Neural cell (in vitro differentiated cells): ENCODE measurements around the gene SLC6A8. TPM values are rescaled to one million over a fixed set of nuclear protein-coding genes. Genes with fewer than 3 reads are reported as not detected.

Experiments
- H2AFZ ChIP-seq: fragments of 200-600, 300-800 bp; sonication (generic), shearing (Covaris generic); 2 replicates; pipeline ENCODE4 v1.6.0; 2014; ENCODE audit warnings: low read depth, mild to moderate bottlenecking, antibody characterized with exemption, low read length, moderate library complexity
- H3F3A ChIP-seq: fragments of 200-600 bp; shearing (Covaris generic); 2 replicates; pipeline ENCODE4 v1.6.1; 2016; ENCODE audit warnings: mild to moderate bottlenecking, moderate library complexity, mixed read lengths, antibody characterized with exemption, low read length; ENCODE audit not compliant: insufficient read depth, poor library complexity, severe bottlenecking
- H3K27ac ChIP-seq: fragments of 200-600, 300-800 bp; sonication (generic), shearing (Covaris generic); 2 replicates; pipeline ENCODE4 v1.5.1; 2014; ENCODE audit warnings: mild to moderate bottlenecking, low read length, moderate library complexity
- H3K27me3 ChIP-seq: fragments of 300-800, 200-600 bp; sonication (generic), shearing (Covaris generic); 2 replicates; pipeline ENCODE4 v1.6.0; 2014; ENCODE audit warnings: mild to moderate bottlenecking, low read depth, low read length, moderate library complexity; ENCODE audit not compliant: insufficient read depth
- H3K36me3 ChIP-seq: fragments of 300-800, 200-600 bp; sonication (generic), shearing (Covaris generic); 2 replicates; pipeline ENCODE4 v1.5.1; 2014; ENCODE audit warnings: mild to moderate bottlenecking, antibody characterized with exemption, low read length, moderate library complexity; ENCODE audit not compliant: insufficient read depth
- H3K4me2 ChIP-seq: fragments of 300-800, 200-600 bp; sonication (generic), shearing (Covaris generic); 2 replicates; pipeline ENCODE4 v1.6.0; 2014; ENCODE audit warnings: mild to moderate bottlenecking, low read length
- H3K4me3 ChIP-seq: fragments of 300-800, 200-600 bp; sonication (generic), shearing (Covaris generic); 2 replicates; pipeline ENCODE4 v1.5.1; 2014; ENCODE audit warnings: mild to moderate bottlenecking, low read length, moderate library complexity
- H3K79me2 ChIP-seq: fragments of 200-600 bp; shearing (Covaris generic); replicated peaks from 2 replicates; pipeline ENCODE4 v1.6.0; 2014; ENCODE audit warnings: mild to moderate bottlenecking, low read length, moderate library complexity; ENCODE audit not compliant: insufficient read depth
- H3K9ac ChIP-seq: fragments of 300-800, 200-600 bp; sonication (generic), shearing (Covaris generic); 2 replicates; pipeline ENCODE4 v1.6.1; 2016; ENCODE audit warnings: mild to moderate bottlenecking, low read length, mixed read lengths
- H3K9me2 ChIP-seq: fragments of 200-600 bp; shearing (Covaris generic); 2 replicates; pipeline ENCODE4 v1.6.1; 2016; ENCODE audit warnings: mild to moderate bottlenecking, low read length, mixed read lengths; ENCODE audit not compliant: insufficient read depth
- H3K9me3 ChIP-seq: fragments of 200-600, 300-800 bp; sonication (generic), shearing (Covaris generic); 2 replicates; pipeline ENCODE4 v1.6.1; 2016; ENCODE audit warnings: mild to moderate bottlenecking, mixed run types, low read length, moderate library complexity, mixed read lengths
- H4K20me1 ChIP-seq: fragments of 200-600 bp; shearing (Covaris generic); 2 replicates; pipeline ENCODE4 v1.6.1; 2016; ENCODE audit warnings: mild to moderate bottlenecking, mixed run types; ENCODE audit not compliant: insufficient read depth
- EP300 ChIP-seq: fragments of 450-650 bp; conservative IDR thresholded peaks from 2 replicates; pipeline ENCODE4 v1.6.1; 2014; ENCODE audit warnings: antibody characterized with exemption, mild to moderate bottlenecking, moderate library complexity; ENCODE audit not compliant: poor library complexity, severe bottlenecking
- EZH2 ChIP-seq: fragments of 200-600, 300-800 bp; shearing (Covaris generic), sonication (generic); IDR thresholded peaks from 2 replicates; pipeline ENCODE4 v1.6.1; 2014; ENCODE audit warnings: antibody characterized with exemption, low read length, borderline replicate concordance, mild to moderate bottlenecking; ENCODE audit not compliant: insufficient read depth, poor library complexity, severe bottlenecking
- MXI1 ChIP-seq: fragments of 450-650 bp; conservative IDR thresholded peaks from 2 replicates; pipeline ENCODE4 v1.6.1; 2014; ENCODE audit warnings: antibody characterized with exemption, mild to moderate bottlenecking; ENCODE audit not compliant: poor library complexity, severe bottlenecking
- POLR2AphosphoS5 ChIP-seq: IDR thresholded peaks from 2 replicates; pipeline ENCODE4 v1.6.1; 2012
- RAD21 ChIP-seq: fragments of 450-650 bp; conservative IDR thresholded peaks from 2 replicates; pipeline ENCODE4 v1.6.1; 2014; ENCODE audit warnings: antibody characterized with exemption, mild to moderate bottlenecking, moderate library complexity
- SMC3 ChIP-seq: fragments of 450-650 bp; conservative IDR thresholded peaks from 2 replicates; pipeline ENCODE4 v1.6.1; 2014; ENCODE audit warnings: antibody characterized with exemption, mild to moderate bottlenecking, moderate library complexity; ENCODE audit not compliant: poor library complexity
- TAF1 ChIP-seq: IDR thresholded peaks from 2 replicates; pipeline ENCODE4 v1.6.1; 2012; ENCODE audit warnings: low read depth
- polyA plus RNA-seq: library from polyadenylated mRNA; depleted of rRNA; stranded (reverse); fragments of >200 nt; gene quantifications from 2 replicates; pipeline ENCODE4 v1.2.3, GENCODE V29; 2014
- TF ChIP-seq, protein P1 (sequence below): IDR thresholded peaks from 2 replicates; pipeline ENCODE4 v1.6.1; 2012; ENCODE audit warnings: borderline replicate concordance
- TF ChIP-seq, protein P2 (sequence below): fragments of 450-650 bp; IDR thresholded peaks from 2 replicates; pipeline ENCODE4 v1.5.1; 2014; ENCODE audit warnings: antibody characterized with exemption, mild to moderate bottlenecking, moderate library complexity; ENCODE audit not compliant: poor library complexity, severe bottlenecking

The SLC6A8 gene
- polyA plus RNA-seq, 1 donor from 2014 or later: 36.4 TPM

DNA sequence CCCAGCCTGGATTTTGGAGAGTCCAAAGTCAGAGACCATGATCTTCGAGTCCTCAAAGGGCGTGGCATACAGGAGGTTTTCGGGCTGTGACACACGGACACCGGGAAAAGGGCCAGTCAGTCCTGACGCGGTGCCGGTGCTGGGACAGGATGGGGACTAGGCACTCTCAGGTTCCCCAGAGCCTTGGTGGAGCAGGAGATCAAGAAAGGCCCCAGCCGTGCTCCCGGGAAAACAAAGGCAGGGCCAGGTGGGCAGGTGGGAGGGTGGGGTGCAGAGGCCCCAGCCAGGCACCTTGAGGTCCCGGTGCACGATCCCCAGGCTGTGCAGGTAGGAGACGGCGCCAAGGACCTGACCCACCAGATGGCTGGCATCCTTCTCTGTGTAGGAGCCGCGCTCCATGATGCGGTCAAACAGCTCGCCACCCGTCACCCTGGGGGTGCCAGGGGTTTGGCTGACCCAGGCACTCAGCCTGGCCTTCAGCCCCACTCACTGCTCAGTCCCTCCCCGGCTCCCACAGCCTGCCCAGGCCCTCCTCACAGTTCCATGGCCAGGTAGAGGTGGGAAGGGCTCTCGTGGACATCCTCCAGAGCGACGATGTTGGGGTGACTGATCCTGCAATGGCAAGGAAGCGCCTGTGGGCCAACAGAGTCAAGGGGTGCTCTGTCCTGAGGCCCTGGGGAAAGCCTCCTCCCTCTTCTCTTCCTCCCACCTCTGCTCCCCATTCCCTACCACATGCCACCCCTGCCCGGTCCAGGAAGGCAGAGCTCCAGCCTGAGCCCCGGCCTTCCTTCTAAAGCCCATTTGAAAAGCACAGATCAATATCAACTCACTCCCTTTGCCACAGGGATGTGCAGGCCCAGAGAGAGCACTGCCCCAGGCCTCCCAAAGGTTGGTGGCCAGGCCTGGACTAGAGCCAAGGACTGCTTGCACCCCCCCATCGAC lies 15.9 kb upstream of the SLC6A8 start:
- Histone ChIP-seq H3K27me3 (no peaks in the 10 kb centered on the region), H3K9me3 (no peaks in the 10 kb centered on the region), H2AFZ (no peak overlapping the region), H4K20me1 (no peaks in the 10 kb centered on the region), H3K36me3 (no peaks in the 10 kb centered on the region), H3K79me2 (no peaks in the 10 kb centered on the region), H3K4me3 (no peak overlapping the region), H3F3A (no peaks in the 10 kb centered on the region), H3K4me2 (no peak overlapping the region), H3K27ac (no peak overlapping the region), H3K9me2 (no peaks in the 10 kb centered on the region), H3K9ac (no peak overlapping the region)
- TF ChIP-seq RAD21 (no peak), POLR2AphosphoS5 (no peak), MXI1 (no peak), SMC3 (no peak), TAF1 (no peak), EP300 (no peak), EZH2 (no peak)
- TF ChIP-seq, protein P1, sequence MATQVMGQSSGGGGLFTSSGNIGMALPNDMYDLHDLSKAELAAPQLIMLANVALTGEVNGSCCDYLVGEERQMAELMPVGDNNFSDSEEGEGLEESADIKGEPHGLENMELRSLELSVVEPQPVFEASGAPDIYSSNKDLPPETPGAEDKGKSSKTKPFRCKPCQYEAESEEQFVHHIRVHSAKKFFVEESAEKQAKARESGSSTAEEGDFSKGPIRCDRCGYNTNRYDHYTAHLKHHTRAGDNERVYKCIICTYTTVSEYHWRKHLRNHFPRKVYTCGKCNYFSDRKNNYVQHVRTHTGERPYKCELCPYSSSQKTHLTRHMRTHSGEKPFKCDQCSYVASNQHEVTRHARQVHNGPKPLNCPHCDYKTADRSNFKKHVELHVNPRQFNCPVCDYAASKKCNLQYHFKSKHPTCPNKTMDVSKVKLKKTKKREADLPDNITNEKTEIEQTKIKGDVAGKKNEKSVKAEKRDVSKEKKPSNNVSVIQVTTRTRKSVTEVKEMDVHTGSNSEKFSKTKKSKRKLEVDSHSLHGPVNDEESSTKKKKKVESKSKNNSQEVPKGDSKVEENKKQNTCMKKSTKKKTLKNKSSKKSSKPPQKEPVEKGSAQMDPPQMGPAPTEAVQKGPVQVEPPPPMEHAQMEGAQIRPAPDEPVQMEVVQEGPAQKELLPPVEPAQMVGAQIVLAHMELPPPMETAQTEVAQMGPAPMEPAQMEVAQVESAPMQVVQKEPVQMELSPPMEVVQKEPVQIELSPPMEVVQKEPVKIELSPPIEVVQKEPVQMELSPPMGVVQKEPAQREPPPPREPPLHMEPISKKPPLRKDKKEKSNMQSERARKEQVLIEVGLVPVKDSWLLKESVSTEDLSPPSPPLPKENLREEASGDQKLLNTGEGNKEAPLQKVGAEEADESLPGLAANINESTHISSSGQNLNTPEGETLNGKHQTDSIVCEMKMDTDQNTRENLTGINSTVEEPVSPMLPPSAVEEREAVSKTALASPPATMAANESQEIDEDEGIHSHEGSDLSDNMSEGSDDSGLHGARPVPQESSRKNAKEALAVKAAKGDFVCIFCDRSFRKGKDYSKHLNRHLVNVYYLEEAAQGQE: no peak
- TF ChIP-seq, protein P2, sequence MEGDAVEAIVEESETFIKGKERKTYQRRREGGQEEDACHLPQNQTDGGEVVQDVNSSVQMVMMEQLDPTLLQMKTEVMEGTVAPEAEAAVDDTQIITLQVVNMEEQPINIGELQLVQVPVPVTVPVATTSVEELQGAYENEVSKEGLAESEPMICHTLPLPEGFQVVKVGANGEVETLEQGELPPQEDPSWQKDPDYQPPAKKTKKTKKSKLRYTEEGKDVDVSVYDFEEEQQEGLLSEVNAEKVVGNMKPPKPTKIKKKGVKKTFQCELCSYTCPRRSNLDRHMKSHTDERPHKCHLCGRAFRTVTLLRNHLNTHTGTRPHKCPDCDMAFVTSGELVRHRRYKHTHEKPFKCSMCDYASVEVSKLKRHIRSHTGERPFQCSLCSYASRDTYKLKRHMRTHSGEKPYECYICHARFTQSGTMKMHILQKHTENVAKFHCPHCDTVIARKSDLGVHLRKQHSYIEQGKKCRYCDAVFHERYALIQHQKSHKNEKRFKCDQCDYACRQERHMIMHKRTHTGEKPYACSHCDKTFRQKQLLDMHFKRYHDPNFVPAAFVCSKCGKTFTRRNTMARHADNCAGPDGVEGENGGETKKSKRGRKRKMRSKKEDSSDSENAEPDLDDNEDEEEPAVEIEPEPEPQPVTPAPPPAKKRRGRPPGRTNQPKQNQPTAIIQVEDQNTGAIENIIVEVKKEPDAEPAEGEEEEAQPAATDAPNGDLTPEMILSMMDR: no peak

DNA sequence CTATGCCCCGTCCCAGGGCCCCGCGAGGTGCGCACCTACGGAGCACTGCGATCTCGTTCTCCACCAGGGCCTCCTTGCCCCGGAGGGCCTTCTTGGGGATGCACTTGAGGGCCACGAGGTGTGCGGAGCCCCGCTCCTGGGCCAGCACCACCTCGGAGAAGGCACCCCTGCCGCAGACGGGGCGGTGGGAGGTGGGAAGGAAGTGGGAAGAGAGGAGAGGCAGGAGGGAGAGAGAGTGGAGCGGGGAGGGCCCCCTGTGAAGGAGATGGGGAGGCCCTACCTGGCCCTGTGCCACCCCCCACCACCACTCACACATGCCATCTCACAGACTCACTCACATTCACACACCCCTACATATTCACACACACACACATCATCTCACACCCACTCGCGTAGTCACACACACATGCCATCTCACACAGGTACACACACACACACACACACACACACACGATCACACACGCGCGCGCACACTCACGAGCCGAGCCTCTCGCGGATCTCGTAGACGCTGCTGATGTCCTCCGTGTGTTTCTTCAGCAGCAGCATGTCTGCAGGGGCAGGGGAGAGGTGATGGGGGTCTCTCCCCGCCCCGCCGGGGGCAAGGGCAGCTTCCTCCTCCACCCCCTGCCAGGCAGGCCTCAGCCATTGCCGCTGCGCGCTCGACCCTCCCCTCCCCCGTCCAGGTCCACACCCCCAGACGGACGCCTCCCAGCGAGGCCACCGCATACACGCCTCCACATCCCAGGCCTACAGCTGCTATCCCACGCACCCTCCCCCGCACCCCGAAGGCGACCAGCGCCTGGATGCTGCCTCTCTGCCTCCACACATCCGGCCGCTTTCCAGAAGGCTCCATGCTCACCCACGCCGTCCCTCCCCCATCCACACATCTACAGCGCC lies 14.9 kb upstream of the SLC6A8 start:
- Histone ChIP-seq H3K27me3 (no peaks in the 10 kb centered on the region), H4K20me1 (no peaks in the 10 kb centered on the region), H3K27ac (no peak overlapping the region), H2AFZ (no peak overlapping the region), H3K79me2 (no peaks in the 10 kb centered on the region), H3K4me2 (no peak overlapping the region), H3K36me3 (no peaks in the 10 kb centered on the region), H3K4me3 (no peak overlapping the region), H3F3A (no peaks in the 10 kb centered on the region), H3K9me2 (no peaks in the 10 kb centered on the region), H3K9me3 (no peaks in the 10 kb centered on the region), H3K9ac (no peak overlapping the region)
- no peak for TF ChIP-seq SMC3
- TF ChIP-seq RAD21: no peak
- TF ChIP-seq EZH2: no peak
- TF ChIP-seq EP300: no peak
- TF ChIP-seq, protein P1: no peak
- no peak for TF ChIP-seq MXI1
- TF ChIP-seq, protein P2: no peak
- TF ChIP-seq POLR2AphosphoS5: no peak
- no peak for TF ChIP-seq TAF1
